Measurements from ENCODE around the gene ABCA6. TPM values are rescaled to one million over a fixed set of nuclear protein-coding genes. Genes with fewer than 3 reads are reported as not detected.

The ABCA6 gene
- total and polyA plus RNA-seq, 2 of the 13 experiments (the other 11 are each of a cell fraction or from before 2014, with no cell fraction given): 0.05 to 0.11 TPM

GRCh38 chr17:69047368-69048263, 94.1 kb downstream of the ABCA6 start (continued):
- TF ChIP-seq POLR2G (IDR thresholded peaks at IDR 0.05; ENCODE audit: low read depth, low read length) (no peak), ZNF605 (CRISPR knock-in tag; IDR thresholded peaks at IDR 0.05) (peak; percentile 60; the same call in 1 of the 2 replicates), MAZ (IDR thresholded peaks at IDR 0.05; ENCODE audit: borderline replicate concordance, low read depth, low read length) (no peak), MAZ (CRISPR knock-in tag; IDR thresholded peaks at IDR 0.05; ENCODE audit: low read depth) (peak; percentile 65), PAF1 (CRISPR knock-in tag; IDR thresholded peaks at IDR 0.05) (no peak), TSC22D2 (CRISPR knock-in tag; IDR thresholded peaks at IDR 0.05; ENCODE audit: borderline replicate concordance) (peak; percentile 38; the same call in 1 of the 2 replicates), ERF (CRISPR knock-in tag; IDR thresholded peaks at IDR 0.05) (peak; percentile 84), ZNF576 (CRISPR knock-in tag; IDR thresholded peaks at IDR 0.05) (no peak), SUZ12 (IDR thresholded peaks at IDR 0.05; ENCODE audit: low read depth, low read length) (no peak), SYNCRIP (IDR thresholded peaks at IDR 0.05; ENCODE audit: insufficient read depth, low read depth, low read length) (no peak), KDM3A (CRISPR knock-in tag; IDR thresholded peaks at IDR 0.05; ENCODE audit: low read depth) (peak; percentile 56; the same call in 1 of the 2 replicates), ZNF674 (CRISPR knock-in tag; IDR thresholded peaks at IDR 0.05; ENCODE audit: low read depth) (no peak), GMEB2 (CRISPR knock-in tag; IDR thresholded peaks at IDR 0.05; ENCODE audit: low read depth) (no peak), MYC (CRISPR knock-in tag; IDR thresholded peaks at IDR 0.05; ENCODE audit: borderline replicate concordance) (peak; percentile 58; the same call in 1 of the 2 replicates), ZNF644 (CRISPR knock-in tag; IDR thresholded peaks at IDR 0.05; ENCODE audit: low read depth) (peak; percentile 47; the same call in 1 of the 2 replicates), MLLT10 (CRISPR knock-in tag; IDR thresholded peaks at IDR 0.05) (no peak), SETDB1 (CRISPR knock-in tag; IDR thresholded peaks at IDR 0.05; ENCODE audit: borderline replicate concordance) (no peak), ZNF143 (CRISPR knock-in tag; IDR thresholded peaks at IDR 0.05) (no peak), ZNF841 (CRISPR knock-in tag; IDR thresholded peaks at IDR 0.05; ENCODE audit: borderline replicate concordance) (0 out of 2 replicates have a peak, but pooled peaks have one; percentile 18), DDIT3 (CRISPR knock-in tag; IDR thresholded peaks at IDR 0.05) (no peak), PLRG1 (conservative IDR thresholded peaks at IDR 0.05) (no peak), RAD51 (IDR thresholded peaks at IDR 0.05; ENCODE audit: borderline replicate concordance) (no peak), RNF2 (conservative IDR thresholded peaks at IDR 0.05; ENCODE audit: low read depth) (no peak), ZSCAN9 (CRISPR knock-in tag; IDR thresholded peaks at IDR 0.05; ENCODE audit: borderline replicate concordance) (peak; percentile 81; the same call in 1 of the 2 replicates)
- TF ChIP-seq, protein P1, sequence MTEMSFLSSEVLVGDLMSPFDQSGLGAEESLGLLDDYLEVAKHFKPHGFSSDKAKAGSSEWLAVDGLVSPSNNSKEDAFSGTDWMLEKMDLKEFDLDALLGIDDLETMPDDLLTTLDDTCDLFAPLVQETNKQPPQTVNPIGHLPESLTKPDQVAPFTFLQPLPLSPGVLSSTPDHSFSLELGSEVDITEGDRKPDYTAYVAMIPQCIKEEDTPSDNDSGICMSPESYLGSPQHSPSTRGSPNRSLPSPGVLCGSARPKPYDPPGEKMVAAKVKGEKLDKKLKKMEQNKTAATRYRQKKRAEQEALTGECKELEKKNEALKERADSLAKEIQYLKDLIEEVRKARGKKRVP (CRISPR knock-in tag; IDR thresholded peaks at IDR 0.05): peak in 1 of 2 experiments; percentile 93; a peak in 2 of 4 replicates
- TF ChIP-seq, protein P2, sequence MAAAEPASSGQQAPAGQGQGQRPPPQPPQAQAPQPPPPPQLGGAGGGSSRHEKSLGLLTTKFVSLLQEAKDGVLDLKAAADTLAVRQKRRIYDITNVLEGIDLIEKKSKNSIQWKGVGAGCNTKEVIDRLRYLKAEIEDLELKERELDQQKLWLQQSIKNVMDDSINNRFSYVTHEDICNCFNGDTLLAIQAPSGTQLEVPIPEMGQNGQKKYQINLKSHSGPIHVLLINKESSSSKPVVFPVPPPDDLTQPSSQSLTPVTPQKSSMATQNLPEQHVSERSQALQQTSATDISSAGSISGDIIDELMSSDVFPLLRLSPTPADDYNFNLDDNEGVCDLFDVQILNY (CRISPR knock-in tag; conservative IDR thresholded peaks at IDR 0.05): no peak

Measured in HepG2 (cell line).